Measurements from ENCODE around the gene ORC6. TPM values are rescaled to one million over a fixed set of nuclear protein-coding genes. Genes with fewer than 3 reads are reported as not detected.

ORC6 gene, protein sequence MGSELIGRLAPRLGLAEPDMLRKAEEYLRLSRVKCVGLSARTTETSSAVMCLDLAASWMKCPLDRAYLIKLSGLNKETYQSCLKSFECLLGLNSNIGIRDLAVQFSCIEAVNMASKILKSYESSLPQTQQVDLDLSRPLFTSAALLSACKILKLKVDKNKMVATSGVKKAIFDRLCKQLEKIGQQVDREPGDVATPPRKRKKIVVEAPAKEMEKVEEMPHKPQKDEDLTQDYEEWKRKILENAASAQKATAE
- total RNA-seq (1 to 10 TPM in 3 of 5 donors, under 1 TPM in 1, not detected in 1; 0.58 to 8.3 (median 5.5) TPM), polyA plus RNA-seq (1 to 10 TPM; 3.4 to 4.4 (median 3.8) TPM)
- long read RNA-seq, donor 1, partial matches to known transcripts, result 0 of 1 reads
- long read RNA-seq, donor 1, other reads (novel, unspliced or antisense), result 0 of 1 reads
- long read RNA-seq, donor 2, partial matches to known transcripts, result 0 of 2 reads
- long read RNA-seq, donor 2, other reads (novel, unspliced or antisense), result 0 of 2 reads
- long read RNA-seq, donor 3, partial matches to known transcripts, result 0 of 3 reads
- long read RNA-seq, donor 3, other reads (novel, unspliced or antisense), result 0 of 3 reads
- long read RNA-seq, donor 4, result 0 reads
- long read RNA-seq, donor 5, partial matches to known transcripts, result 0 of 2 reads
- long read RNA-seq, donor 5, other reads (novel, unspliced or antisense), result 0 of 2 reads
- long read RNA-seq, donor 6, transcript ORC6-207 (4 exons, 1,833 nt), result major isoform, 5 of 10 reads
- long read RNA-seq, donor 6, partial matches to known transcripts, result 0 of 10 reads
- long read RNA-seq, donor 6, other reads (novel, unspliced or antisense), result 0 of 10 reads
- long read RNA-seq, donor 7, partial matches to known transcripts, result 0 of 2 reads
- long read RNA-seq, donor 7, other reads (novel, unspliced or antisense), result 0 of 2 reads
- long read RNA-seq, donor 8, partial matches to known transcripts, result 0 of 2 reads
- long read RNA-seq, donor 8, other reads (novel, unspliced or antisense), result 0 of 2 reads
- long read RNA-seq, donor 9, partial matches to known transcripts, result 0 of 1 reads
- long read RNA-seq, donor 9, other reads (novel, unspliced or antisense), result 0 of 1 reads
- long read RNA-seq, donor 10, result 0 reads

DNA sequence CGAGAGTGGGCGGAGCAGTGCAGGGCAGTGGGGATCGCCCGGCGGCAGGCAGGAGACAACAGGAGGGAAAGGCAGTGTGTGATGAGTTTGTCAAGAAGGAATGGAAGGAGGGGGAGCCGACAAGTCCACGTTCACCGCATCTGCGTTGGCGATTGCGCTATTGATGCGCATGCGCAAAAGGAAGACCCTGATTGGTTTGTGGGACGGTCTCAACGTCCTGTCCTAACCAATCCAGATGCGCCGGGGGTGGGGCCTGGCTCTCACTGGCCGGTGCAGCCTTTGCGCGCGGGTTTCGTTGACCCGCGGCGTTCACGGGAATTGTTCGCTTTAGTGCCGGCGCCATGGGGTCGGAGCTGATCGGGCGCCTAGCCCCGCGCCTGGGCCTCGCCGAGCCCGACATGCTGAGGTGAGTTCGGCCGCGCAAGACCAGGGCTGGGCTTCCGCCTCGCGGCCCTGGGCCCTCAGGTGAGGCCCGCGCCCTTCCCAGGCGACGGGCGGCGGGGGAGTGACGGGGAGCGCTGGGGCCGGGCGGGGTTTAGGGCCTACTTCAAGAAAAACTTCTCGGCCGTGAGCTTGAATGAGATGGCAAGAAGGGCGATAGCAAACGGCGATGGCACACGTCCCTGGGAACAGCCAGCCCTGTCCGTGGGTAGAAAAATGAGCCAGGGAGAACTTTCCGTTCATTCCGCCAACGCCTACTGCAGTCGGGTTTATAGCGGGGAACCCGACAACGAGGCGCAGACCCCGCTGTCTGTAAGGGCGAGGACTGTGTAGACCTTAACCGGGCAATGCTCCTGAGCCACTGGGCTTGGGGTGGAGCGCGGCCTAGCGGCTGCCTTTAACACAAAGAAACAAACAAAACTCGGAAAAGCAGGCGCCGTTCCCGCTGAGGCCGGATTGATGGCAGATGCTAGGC is at the start of gene ORC6:
Gene ORC6, plus strand, starts transcription at position 295 of the 916 bp plus-strand sequence. Its CDS starts 47 bp downstream, at position 342.
- Histone ChIP-seq H3K27me3 (no peaks in the 10 kb centered on the region), H3K27ac (peak within 1 kb of the TSS; percentile 88 to 96 (median 93)), H3K36me3 (no peaks in the 10 kb centered on the region), H3K9me3 (no peaks in the 10 kb centered on the region), H3K4me1 (peaks cover 37 to 57% (median 48%) of the 10 kb centered on the region in 4 donors), H3K4me3 (peak within 1 kb of the TSS; percentile 87 to 94 (median 94))
- intact Hi-C loops (cut with DNase I; ENCODE audit: low total_unique reads), result no loop called here
- TF ChIP-seq EP300 (IDR thresholded peaks at IDR 0.05), result no peak
- no peak for TF ChIP-seq POLR2AphosphoS5 (IDR thresholded peaks at IDR 0.05)
- no peak for TF ChIP-seq POLR2A (IDR thresholded peaks at IDR 0.05)
- no peak for TF ChIP-seq CTCF (IDR thresholded peaks at IDR 0.05)
- WGBS, 5 donors, result 0% methylated on average over 43 to 79 of the region's 79 CpGs
- peak; percentile 98 to 99 for DNase-seq

- no peaks in the 10 kb centered on the region for H3K27me3 ChIP-seq
- intact Hi-C loops (cut with DNase I; ENCODE audit: low total_unique reads), result no loop called here
- H3K4me1 ChIP-seq, result no peaks in the 10 kb centered on the region
- peak overlapping the region in 1 of 5 donors; percentile 79 for H3K27ac ChIP-seq
- H3K4me3 ChIP-seq, result no peak overlapping the region
- TF ChIP-seq CTCF (IDR thresholded peaks at IDR 0.05) (no peak), EP300 (IDR thresholded peaks at IDR 0.05) (no peak), POLR2AphosphoS5 (IDR thresholded peaks at IDR 0.05) (no peak), POLR2A (IDR thresholded peaks at IDR 0.05) (no peak)
- peaks cover 0 to 6% (median 3%) of the 10 kb centered on the region in 4 donors for H3K9me3 ChIP-seq
- no peaks in the 10 kb centered on the region for H3K36me3 ChIP-seq
- 89 to 91% (median 89%) methylated on average over 8 of the region's 8 CpGs for WGBS, 5 donors
- no peak for DNase-seq
These were observed 40.8 kb upstream of the ORC6 start for GRCh38 chr16:46648656-46649055.

GRCh38 chr16:46649588-46650253 is 39.7 kb upstream of the ORC6 start:
- DNase-seq, result peak in 1 of 2 donors; percentile 74
- Histone ChIP-seq H3K9me3 (peaks cover 0 to 3% (median 1%) of the 10 kb centered on the region in 4 donors), H3K4me3 (peak overlapping the region; percentile 9 to 26 (median 15)), H3K36me3 (no peaks in the 10 kb centered on the region), H3K27me3 (no peaks in the 10 kb centered on the region), H3K27ac (peak overlapping the region in 4 of 5 donors; percentile 63 to 79 (median 74)), H3K4me1 (no peaks in the 10 kb centered on the region)
- 57 to 82% (median 77%) methylated on average over 27 of the region's 27 CpGs for WGBS, 5 donors
- intact Hi-C loops (cut with DNase I; ENCODE audit: low total_unique reads), result no loop called here
- TF ChIP-seq CTCF (IDR thresholded peaks at IDR 0.05) (no peak), POLR2A (IDR thresholded peaks at IDR 0.05) (no peak)

Data from stomach (tissue), 19 donors.